Measurements from ENCODE around the gene STK32C.

Gene STK32C

GRCh38 chr10:132328106-132328505 lies 20.4 kb upstream of the STK32C start:
- ATAC-seq = no peak
- TF ChIP-seq BACH2 (CRISPR knock-in tag; IDR thresholded peaks at IDR 0.05; ENCODE audit: borderline replicate concordance) (no peak), TSHZ2 (CRISPR knock-in tag; IDR thresholded peaks at IDR 0.05) (no peak), ARNTL (CRISPR knock-in tag; IDR thresholded peaks at IDR 0.05; ENCODE audit: borderline replicate concordance, low read depth) (no peak), ZFP30 (CRISPR knock-in tag; IDR thresholded peaks at IDR 0.05) (no peak), PATZ1 (CRISPR knock-in tag; IDR thresholded peaks at IDR 0.05; ENCODE audit: borderline replicate concordance) (no peak), POU6F1 (CRISPR knock-in tag; IDR thresholded peaks at IDR 0.05; ENCODE audit: borderline replicate concordance, low read depth) (no peak), ZNF565 (CRISPR knock-in tag; conservative IDR thresholded peaks at IDR 0.05; ENCODE audit: low read depth) (no peak), CSRNP3 (CRISPR knock-in tag; IDR thresholded peaks at IDR 0.05) (no peak), CREB5 (CRISPR knock-in tag; IDR thresholded peaks at IDR 0.05; ENCODE audit: low read depth) (no peak), PPARA (CRISPR knock-in tag; IDR thresholded peaks at IDR 0.05; ENCODE audit: borderline replicate concordance) (no peak), ZNF8 (CRISPR knock-in tag; IDR thresholded peaks at IDR 0.05) (no peak), ESRRG (CRISPR knock-in tag; IDR thresholded peaks at IDR 0.05) (no peak), TOX (CRISPR knock-in tag; IDR thresholded peaks at IDR 0.05; ENCODE audit: borderline replicate concordance) (no peak), SNAI2 (CRISPR knock-in tag; IDR thresholded peaks at IDR 0.05) (no peak), GLIS3 (CRISPR knock-in tag; IDR thresholded peaks at IDR 0.05) (no peak), CSDC2 (CRISPR knock-in tag; IDR thresholded peaks at IDR 0.05) (no peak)

GRCh38 chr10:132326925-132327324 lies 19.2 kb upstream of the STK32C start:
- no peak for ATAC-seq
- TF ChIP-seq ZC3H10 (CRISPR knock-in tag; IDR thresholded peaks at IDR 0.05) = no peak
- no peak for TF ChIP-seq ZFP3 (CRISPR knock-in tag; IDR thresholded peaks at IDR 0.05)
- no peak for TF ChIP-seq TOX (CRISPR knock-in tag; IDR thresholded peaks at IDR 0.05; ENCODE audit: borderline replicate concordance)
- no peak for TF ChIP-seq TSHZ2 (CRISPR knock-in tag; IDR thresholded peaks at IDR 0.05)
- no peak for TF ChIP-seq RARB (CRISPR knock-in tag; IDR thresholded peaks at IDR 0.05)
- TF ChIP-seq CSDC2 (CRISPR knock-in tag; IDR thresholded peaks at IDR 0.05) = no peak
- TF ChIP-seq SNAI2 (CRISPR knock-in tag; IDR thresholded peaks at IDR 0.05) = no peak
- TF ChIP-seq PPARA (CRISPR knock-in tag; IDR thresholded peaks at IDR 0.05; ENCODE audit: borderline replicate concordance) = no peak
- TF ChIP-seq ZFP30 (CRISPR knock-in tag; IDR thresholded peaks at IDR 0.05) = no peak

All from SK-N-SH treated with all-trans-retinoic acid at 6 μM for 48 hours (cell line).